Fibroblast of mammary gland (primary cell): ENCODE results near the gene SPI1.
A peak's percentile ranks its signal among the peaks of the same experiment; 100 is the strongest.

Source experiments
- DNase-seq: peaks from one replicate; pipeline ENCODE4 v3.0.0-alpha.2; 2010; ENCODE audit warnings: low read depth
- H3K4me3 ChIP-seq: 2 replicates; pipeline ENCODE4 v1.5.1; 2011; ENCODE audit warnings: low read depth, mild to moderate bottlenecking, low read length, moderate library complexity; ENCODE audit not compliant: control insufficient read depth
- TF ChIP-seq, protein P1 (sequence below): conservative IDR thresholded peaks from 2 replicates; pipeline ENCODE4 v1.5.1; 2011; ENCODE audit warnings: low read depth, low read length, inconsistent platforms; ENCODE audit not compliant: control insufficient read depth, insufficient read depth

Gene SPI1

DNA sequence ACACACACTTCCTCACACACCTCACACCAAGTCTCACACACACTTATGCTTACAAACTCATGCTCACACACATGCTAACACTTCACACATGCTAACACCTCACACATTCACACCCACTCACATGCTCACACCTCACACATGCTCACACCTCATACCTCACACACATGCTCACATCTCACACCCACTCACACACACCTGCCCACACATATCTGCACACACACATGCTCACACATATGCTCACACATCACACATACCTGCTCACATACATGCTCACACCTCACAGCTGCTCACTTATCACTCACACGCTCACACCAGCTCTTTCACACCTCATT, 21.4 kb downstream of the SPI1 start:
- TF ChIP-seq, protein P1, sequence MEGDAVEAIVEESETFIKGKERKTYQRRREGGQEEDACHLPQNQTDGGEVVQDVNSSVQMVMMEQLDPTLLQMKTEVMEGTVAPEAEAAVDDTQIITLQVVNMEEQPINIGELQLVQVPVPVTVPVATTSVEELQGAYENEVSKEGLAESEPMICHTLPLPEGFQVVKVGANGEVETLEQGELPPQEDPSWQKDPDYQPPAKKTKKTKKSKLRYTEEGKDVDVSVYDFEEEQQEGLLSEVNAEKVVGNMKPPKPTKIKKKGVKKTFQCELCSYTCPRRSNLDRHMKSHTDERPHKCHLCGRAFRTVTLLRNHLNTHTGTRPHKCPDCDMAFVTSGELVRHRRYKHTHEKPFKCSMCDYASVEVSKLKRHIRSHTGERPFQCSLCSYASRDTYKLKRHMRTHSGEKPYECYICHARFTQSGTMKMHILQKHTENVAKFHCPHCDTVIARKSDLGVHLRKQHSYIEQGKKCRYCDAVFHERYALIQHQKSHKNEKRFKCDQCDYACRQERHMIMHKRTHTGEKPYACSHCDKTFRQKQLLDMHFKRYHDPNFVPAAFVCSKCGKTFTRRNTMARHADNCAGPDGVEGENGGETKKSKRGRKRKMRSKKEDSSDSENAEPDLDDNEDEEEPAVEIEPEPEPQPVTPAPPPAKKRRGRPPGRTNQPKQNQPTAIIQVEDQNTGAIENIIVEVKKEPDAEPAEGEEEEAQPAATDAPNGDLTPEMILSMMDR, result no peak
- no peak overlapping the region for H3K4me3 ChIP-seq
- no peak for DNase-seq

DNA sequence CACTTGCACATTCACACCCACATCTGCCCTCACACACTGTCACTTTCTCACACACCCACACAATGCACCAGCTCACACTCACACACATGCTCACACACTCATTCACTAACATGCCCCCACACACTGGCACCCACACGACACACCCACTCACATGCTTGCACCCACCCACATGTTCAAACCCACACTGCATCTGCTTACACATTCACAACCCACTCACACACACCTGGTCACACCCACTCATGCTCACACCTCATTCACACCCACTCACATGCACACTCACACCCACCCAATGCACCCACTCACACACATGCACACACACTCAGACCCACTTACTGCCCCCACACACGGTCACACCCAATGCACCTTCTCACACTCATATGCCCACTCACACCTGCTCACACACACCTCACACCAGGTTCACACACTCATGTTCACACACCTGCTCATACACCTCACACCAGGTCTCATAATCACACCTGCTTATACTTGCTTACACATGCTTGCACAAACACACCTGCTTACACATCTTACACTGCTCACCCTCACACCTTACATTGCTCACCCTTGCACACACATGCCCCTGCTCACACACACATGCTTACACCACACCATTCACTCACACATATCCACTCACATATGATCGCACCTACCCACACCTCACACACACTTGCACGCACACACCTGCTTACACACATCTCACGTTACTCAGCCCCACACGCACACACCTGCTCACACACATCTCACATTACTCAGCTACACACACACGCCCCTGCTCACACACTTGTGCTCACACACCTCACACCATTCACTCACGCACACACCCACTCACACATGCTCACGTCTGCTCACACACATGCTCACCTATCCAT, 22.0 kb downstream of the SPI1 start:
- TF ChIP-seq, protein P1, result no peak
- no peak for DNase-seq
- no peak overlapping the region for H3K4me3 ChIP-seq

DNA sequence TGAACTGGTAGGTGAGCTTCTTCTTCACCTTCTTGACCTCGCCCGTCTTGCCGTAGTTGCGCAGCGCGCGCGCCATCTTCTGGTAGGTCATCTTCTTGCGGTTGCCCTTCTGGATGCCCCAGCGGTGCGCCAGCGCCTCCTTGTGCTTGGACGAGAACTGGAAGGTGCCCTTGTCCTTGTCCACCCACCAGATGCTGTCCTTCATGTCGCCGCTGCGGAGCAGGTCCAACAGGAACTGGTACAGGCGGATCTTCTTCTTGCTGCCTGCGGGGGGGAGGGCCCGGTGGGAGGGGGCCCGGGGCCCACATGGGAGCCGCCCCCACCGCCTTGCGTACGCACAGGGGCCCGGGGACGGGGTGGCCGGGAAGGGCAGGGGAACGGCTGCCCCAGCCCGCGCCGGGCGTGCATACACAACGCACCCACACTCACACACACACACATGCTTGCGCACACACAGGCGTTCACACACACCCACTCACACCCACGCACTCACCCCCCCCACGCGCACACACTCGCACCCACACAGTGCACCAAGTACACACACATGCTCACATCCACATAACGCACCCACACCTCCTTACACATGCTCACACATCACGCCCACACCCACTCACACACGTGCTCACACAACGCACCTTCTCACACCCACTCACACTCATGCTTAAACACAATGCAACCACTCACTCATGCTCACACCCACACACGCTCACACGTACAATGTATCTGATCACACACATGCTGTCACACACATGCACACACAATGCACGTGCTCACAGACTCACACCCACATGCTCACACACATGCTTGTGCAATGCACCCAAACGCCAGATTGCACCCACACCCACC, 22.8 kb downstream of the SPI1 start:
- TF ChIP-seq, protein P1, result peak; percentile 99
- peak overlapping the region; percentile 10 for H3K4me3 ChIP-seq
- DNase-seq, result peak; percentile 91

DNA sequence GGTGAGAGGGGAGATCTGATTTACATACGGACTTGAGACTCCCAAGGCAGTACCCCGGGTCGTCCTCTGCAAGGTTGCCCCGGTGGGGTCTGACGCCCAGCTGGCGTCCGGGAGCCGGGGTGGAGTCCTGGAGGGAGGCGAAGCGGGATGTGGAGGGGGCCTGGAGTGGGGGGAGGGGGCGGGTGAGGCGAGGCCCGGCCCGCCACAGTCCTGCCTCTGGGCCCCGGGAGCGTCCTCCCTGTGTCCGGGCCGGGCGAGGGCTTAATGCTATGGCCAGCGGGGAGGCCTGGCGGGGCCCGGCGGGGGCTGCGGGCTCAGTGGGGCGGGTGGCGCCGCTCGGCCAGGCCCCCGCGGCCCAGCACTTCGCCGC, 23.4 kb downstream of the SPI1 start:
- no peak for DNase-seq
- TF ChIP-seq, protein P1, result no peak
- no peak overlapping the region for H3K4me3 ChIP-seq

DNA sequence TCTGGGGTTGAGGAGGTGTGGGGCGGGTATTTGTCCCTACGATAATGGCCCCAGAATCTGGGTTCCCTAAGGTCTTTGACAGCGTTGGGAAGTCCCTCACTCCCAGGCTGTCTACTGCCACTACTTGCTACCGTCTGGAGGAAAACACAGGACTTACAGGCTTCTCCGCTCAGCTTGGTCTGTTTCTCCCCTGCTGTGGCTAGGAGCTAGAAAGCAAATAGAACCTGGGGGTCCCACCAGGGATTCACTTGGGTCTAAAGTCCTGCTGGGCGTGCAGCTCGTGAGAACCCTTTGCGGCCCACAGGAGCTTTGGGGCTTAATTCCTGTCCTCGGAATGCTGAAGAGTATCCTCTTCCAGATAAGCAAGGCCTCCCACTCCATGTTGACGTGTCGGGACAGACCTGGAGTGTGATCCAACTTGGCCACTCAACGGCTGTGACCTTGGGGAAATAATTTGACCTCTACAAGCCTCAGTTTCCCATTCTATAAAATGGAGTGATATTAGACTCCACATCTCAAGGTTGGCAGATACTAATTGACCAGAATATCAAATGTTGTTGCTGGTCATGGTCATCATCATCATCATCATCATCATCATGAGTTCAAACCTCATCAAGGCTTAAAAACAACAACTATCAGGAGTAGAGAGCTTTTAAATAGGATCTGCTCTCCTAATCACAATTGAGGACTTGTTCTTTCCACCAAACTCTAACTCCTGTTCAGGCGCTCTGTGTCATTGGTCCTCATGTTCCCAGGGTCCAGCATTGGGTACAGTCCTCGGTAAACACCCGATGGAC, 24.2 kb downstream of the SPI1 start:
- no peak overlapping the region for H3K4me3 ChIP-seq
- no peak for DNase-seq
- TF ChIP-seq, protein P1, result no peak

DNA sequence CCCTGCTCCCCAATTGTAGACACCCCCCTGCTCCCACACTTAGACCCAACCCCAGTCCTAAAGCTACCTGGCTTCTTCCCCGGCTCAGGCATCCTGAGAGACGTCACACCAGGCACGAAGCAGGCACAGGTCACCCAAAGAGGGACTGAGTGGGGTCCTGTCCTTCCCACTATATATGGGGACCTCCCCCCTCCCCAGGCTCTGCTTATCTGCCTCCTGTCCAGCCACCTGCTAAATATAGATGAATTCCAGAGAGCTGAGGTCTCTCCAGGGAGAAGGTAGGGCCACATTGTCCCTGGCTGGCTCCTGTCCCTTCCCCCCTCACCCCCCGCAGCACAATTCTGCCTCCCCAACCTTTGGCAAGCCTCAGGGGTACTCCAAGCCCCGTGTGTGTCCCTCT, 25.8 kb downstream of the SPI1 start, which contains the start of gene MYBPC3:
Gene MYBPC3, minus strand, starts transcription at position 147 of the 400 bp plus-strand sequence. Its CDS starts 55 bp downstream, at position 92.
- DNase-seq, result no peak
- H3K4me3 ChIP-seq, result no peak within 1 kb of the TSS
- TF ChIP-seq, protein P1, result no peak
